Stimulated activated naive CD4-positive, alpha-beta T cell (primary cell): ENCODE data around the gene ATG3.
"Not testable (repeated sequence)": the region's sequence is repeated elsewhere in the genome, so short reads cannot be mapped to it uniquely, and the experiment has no call there.

ENCODE experiments used
- DNase-seq, 6 experiments: peaks; one replicate each; lab custom pipeline; 2025; lab: John Stamatoyannopoulos, UW

Gene ATG3

DNA sequence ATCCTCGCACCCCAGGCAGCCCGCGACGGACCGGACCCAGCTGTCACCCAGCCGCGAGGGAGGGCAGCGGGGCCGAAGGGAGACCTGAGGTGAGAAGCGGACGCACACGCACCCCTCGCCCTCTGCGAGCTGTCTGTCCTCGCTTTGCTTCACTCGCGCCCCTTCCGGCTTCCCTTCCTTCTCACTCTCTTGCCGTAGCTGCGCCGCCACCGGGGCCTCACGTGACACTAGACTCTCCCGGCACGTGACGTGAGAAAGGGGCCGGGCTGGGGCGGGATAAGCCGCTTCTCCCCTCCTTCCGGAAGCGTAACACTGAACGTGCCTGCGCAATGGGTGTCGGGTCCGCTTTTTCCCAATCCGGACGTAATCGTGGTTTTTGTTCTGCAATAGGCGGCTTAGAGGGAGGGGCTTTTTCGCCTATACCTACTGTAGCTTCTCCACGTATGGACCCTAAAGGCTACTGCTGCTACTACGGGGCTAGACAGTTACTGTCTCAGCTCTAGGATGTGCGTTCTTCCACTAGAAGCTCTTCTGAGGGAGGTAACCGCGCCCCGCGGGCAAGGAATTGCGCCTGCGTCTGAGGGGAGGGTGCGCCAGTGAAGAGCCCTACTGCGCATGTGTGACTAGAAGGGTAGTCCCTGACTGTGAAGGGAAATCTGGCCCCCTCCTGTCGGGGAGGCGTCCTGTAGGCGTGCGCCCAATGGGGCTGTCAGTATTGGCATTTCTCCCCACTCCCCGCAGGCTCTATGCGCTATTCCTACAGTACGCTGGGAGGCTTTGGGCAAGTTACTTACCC is at the start of gene ATG3, which contains the start of gene SLC35A5:
ATG3 (minus strand) TSS at position 229 of the 796 bp plus-strand sequence. CDS start 434 bp downstream, outside the sequence.
SLC35A5 (plus strand) TSS at position 312 of the 796 bp plus-strand sequence. CDS start 1,359 bp downstream, outside the sequence.
- peak; percentile 98 to 100 (median 99) for DNase-seq

GRCh38 chr3:112610121-112610520 is 48.4 kb upstream of the ATG3 start:
- no peak for DNase-seq

GRCh38 chr3:112607863-112608262 is 46.1 kb upstream of the ATG3 start:
- DNase-seq = no peak

DNA sequence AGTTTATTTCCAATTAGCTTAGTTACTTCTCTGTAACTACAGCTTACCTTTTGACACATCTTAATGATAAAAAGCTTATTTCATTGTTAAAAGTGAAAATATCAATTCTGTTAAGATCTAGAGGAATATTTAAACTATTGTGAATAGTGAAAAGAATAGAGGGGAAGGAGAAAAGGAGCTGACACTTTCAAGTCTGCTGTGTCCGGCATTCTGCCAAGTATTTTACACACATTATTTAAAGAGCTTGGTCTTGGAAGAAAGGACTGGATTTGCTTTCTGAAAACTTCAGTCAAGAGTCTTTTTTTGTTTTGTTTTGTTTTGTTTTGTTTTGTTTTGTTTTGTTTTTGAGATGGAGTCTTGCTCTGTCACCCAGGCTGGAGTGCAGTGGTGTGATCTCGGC is 44.3 kb upstream of the ATG3 start:
- DNase-seq = no peak

GRCh38 chr3:112605285-112605684 is 43.5 kb upstream of the ATG3 start:
- no peak for DNase-seq

- DNase-seq = no peak
Measured at GRCh38 chr3:112604536-112604935, 42.8 kb upstream of the ATG3 start.

GRCh38 chr3:112602217-112602838 is 40.6 kb upstream of the ATG3 start:
- DNase-seq = no peak

DNA sequence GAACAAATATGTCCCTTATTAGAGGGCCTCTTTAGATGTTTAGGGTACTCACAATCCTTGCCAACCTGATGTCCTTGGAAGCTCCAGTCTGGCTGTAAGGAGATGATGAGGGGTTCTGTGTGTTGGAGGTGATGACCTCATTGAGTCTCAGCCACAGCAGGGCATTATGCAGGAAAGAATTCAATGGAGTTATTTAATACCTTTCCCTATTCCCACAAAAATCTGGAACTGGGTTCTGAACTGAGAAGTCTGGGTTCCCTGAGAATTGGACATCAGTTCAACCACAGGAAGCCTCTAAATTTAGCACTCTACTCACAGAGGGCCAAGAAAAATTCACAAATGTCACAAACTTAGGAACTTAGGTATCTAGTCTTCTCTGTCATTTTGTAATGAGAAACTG is 37.0 kb upstream of the ATG3 start:
- DNase-seq = no peak

- DNase-seq = no peak
Measured at GRCh38 chr3:112597945-112598344, 36.2 kb upstream of the ATG3 start.

- no peak for DNase-seq
Measured at GRCh38 chr3:112594856-112595255, 33.1 kb upstream of the ATG3 start.

DNA sequence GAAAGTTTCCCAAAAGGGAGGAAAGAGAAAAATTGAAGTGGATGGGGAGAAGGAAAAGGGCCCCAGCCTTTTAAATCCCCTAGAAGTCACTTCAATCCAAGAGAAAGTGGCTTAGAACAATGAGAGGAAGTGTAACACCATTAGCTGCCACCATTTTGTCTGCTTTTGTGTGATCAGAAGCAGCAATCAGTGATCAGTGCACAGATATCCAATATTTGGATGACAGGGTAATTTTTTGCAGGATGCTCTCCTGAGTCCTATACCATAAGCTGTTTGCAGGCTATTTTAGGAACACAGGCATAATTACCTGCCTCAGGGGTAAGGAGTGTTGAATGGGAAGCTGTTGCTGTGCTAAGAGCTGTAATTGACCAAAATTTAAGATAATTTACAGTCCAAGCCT is 31.5 kb upstream of the ATG3 start:
- no peak for DNase-seq

DNA sequence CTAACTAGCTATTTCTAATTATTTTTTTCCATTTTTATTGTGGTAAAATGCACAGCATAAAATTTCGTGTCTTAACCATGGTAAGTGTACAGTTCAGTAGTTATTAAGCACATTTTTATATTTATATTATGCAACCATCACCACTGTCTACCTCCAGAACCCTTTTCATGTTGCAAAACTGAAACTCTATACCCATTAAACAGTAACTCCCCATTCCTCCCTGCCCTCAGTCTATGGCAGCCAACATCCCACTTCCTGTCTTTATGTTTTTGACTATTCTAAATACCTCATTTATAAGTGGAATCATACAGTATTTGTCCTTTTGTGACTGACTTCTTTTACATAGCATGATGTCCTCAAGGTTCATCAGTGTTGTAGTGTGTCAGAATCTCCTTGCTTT is 25.6 kb upstream of the ATG3 start:
- DNase-seq = no peak

- DNase-seq = no peak
Measured at GRCh38 chr3:112585782-112586181, 24.0 kb upstream of the ATG3 start.

- DNase-seq = no peak
Measured at GRCh38 chr3:112583105-112583504, 21.3 kb upstream of the ATG3 start.

- DNase-seq = peak in 2 of 6 experiments; percentile 2 to 22
Measured at GRCh38 chr3:112582244-112582874, 20.6 kb upstream of the ATG3 start.

GRCh38 chr3:112579697-112580096 is 17.9 kb upstream of the ATG3 start:
- DNase-seq = no peak

GRCh38 chr3:112579232-112579631 is 17.5 kb upstream of the ATG3 start:
- DNase-seq = no peak

DNA sequence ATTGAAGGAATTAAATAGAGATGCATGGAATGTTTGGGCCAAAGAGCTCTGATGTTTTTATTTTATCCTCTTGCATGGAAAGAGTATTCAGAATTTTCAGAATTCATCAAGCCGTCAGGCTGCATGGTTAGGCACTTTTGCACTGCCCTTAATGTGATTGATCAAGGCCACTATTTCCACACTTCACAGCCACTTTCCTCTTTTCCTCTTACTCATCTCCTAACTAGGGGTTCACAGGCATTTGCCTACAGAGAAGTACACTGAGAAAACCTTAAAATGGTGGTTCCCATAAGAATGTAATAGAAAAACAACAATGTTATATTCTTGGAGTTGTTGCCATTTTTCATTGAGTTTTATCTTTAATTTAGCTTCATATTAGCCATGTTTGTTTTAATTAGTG is 10.9 kb upstream of the ATG3 start:
- no peak for DNase-seq

DNA sequence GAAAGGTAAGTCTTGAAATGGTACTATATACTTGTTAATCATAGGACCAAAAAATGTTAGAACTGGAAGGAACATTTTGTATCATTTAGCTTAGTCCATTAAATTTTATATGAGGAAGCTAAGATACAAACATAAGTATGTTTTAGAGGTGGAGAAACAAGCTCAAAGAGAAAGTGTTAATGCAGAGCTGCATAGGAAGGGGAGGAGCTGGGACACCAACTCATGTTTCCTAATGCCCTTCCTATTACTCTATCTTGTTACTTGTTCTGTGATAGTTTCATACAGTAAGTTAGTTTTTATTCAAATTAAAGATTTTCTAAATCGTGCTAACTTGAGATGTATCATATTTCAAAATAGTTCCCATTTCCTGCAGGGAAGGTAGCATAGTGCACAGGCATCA is 7.5 kb upstream of the ATG3 start:
- DNase-seq = no peak

DNA sequence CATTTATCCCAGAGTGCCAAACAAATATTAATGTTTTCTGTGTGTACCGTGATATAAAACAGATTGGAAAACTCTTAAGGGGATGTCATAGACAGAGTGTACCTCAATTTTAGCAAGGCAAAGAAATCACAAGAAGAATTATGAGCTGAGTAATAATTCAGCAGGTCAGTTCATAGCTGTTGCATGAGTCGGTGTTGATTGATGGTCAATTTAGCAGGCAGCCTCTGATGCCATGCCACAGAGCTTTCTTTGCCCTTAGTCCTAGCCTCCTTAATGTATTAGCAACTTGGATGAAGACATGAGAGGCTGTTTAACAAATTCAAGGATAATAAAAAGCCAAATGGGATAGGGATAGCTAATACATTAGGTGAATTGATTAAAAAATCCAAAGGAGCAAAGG is 6.9 kb upstream of the ATG3 start:
- no peak for DNase-seq

- no peak for DNase-seq
Measured at GRCh38 chr3:112564940-112565305, 3.2 kb upstream of the ATG3 start.

- not testable (repeated sequence) for DNase-seq
Measured at GRCh38 chr3:112564247-112564939, 2.6 kb upstream of the ATG3 start.

GRCh38 chr3:112561484-112561733 is 353 bp downstream of the ATG3 start:
- peak in 3 of 6 experiments; percentile 79 to 97 (median 85) for DNase-seq
